Measurements from ENCODE around the gene VWA2. TPM values are rescaled to one million over a fixed set of nuclear protein-coding genes. Genes with fewer than 3 reads are reported as not detected.

VWA2 gene
- polyA plus RNA-seq, 1 donor (not counting 4 experiments of a cell fraction or from before 2014, with no cell fraction given), result 0.41 TPM

DNA sequence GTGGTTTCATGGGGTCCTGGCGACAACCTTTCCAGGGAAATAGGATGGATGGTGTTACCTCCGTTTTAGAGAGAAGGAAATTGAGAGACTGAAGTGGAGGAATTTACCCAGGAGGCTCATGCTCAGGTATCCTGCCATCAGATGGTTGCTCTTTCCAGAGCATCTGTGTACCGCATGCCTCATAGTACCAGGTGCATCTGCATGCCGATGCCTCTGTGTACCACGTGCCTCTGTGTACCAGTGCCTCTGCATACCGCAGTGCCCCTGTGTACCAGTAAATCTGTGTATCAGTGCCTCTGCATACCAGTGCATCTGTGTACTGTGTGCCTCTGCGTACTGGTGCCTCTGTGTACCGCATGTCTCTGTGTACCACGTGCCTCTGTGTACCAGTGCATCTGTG is 3.2 kb downstream of the VWA2 start:
- H3K9ac ChIP-seq (ENCODE audit: control insufficient read depth, extremely low read depth, insufficient read depth, low read length), result no peak overlapping the region
- H3K27ac ChIP-seq (ENCODE audit: control insufficient read depth, insufficient read depth, low read length), result no peak overlapping the region
- no peak overlapping the region for H3K4me3 ChIP-seq (ENCODE audit: control insufficient read depth in 2 of 3, extremely low read depth in 1 of 3, insufficient read depth in 2 of 3, low read depth in 1 of 3, low read length in 3 of 3)
- H3K4me2 ChIP-seq (ENCODE audit: control insufficient read depth, extremely low read depth, insufficient read depth, low read depth, low read length), result no peak overlapping the region
- FAIRE-seq, result peak; percentile 73
- peaks cover 42% of the 10 kb centered on the region for H3K4me1 ChIP-seq (ENCODE audit: control insufficient read depth, extremely low read depth, insufficient read depth, low read length)
- peaks cover 7% of the 10 kb centered on the region for H3K27me3 ChIP-seq (ENCODE audit: control insufficient read depth, extremely low read depth, insufficient read depth, low read length)
- H3K36me3 ChIP-seq (ENCODE audit: control insufficient read depth in 2 of 2, extremely low read depth in 1 of 2, insufficient read depth in 2 of 2, low read length in 2 of 2), result no peaks in the 10 kb centered on the region
- H3K79me2 ChIP-seq (ENCODE audit: control insufficient read depth, insufficient read depth, low read length), result no peaks in the 10 kb centered on the region
- TF ChIP-seq, protein P1, sequence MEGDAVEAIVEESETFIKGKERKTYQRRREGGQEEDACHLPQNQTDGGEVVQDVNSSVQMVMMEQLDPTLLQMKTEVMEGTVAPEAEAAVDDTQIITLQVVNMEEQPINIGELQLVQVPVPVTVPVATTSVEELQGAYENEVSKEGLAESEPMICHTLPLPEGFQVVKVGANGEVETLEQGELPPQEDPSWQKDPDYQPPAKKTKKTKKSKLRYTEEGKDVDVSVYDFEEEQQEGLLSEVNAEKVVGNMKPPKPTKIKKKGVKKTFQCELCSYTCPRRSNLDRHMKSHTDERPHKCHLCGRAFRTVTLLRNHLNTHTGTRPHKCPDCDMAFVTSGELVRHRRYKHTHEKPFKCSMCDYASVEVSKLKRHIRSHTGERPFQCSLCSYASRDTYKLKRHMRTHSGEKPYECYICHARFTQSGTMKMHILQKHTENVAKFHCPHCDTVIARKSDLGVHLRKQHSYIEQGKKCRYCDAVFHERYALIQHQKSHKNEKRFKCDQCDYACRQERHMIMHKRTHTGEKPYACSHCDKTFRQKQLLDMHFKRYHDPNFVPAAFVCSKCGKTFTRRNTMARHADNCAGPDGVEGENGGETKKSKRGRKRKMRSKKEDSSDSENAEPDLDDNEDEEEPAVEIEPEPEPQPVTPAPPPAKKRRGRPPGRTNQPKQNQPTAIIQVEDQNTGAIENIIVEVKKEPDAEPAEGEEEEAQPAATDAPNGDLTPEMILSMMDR (optimal IDR thresholded peaks at IDR 0.05 in 1 of 3, IDR thresholded peaks at IDR 0.05 in 1 of 3, conservative IDR thresholded peaks at IDR 0.05 in 1 of 3; ENCODE audit: extremely low read depth in 1 of 3, insufficient read depth in 2 of 3, low read length in 3 of 3), result no peak
- no peak for TF ChIP-seq EZH2 (IDR thresholded peaks at IDR 0.05; ENCODE audit: low read length)
- dilution Hi-C loops (cut with MboI; ENCODE audit: extremely low pct_ligation_motif_present, low sequenced_read_pairs), result no loop called here
- H4K20me1 ChIP-seq (ENCODE audit: control insufficient read depth, extremely low read depth, insufficient read depth, low read length), result no peaks in the 10 kb centered on the region
- H3K9me1 ChIP-seq (ENCODE audit: control insufficient read depth, extremely low read depth, insufficient read depth, low read length), result no peaks in the 10 kb centered on the region
- no peak for DNase-seq (ENCODE audit: low read depth, low spot score)
- no peaks in the 10 kb centered on the region for H3K9me3 ChIP-seq (ENCODE audit: control insufficient read depth, low read depth, low read length)
- H2AFZ ChIP-seq (ENCODE audit: control insufficient read depth, low read length), result no peak overlapping the region

DNA sequence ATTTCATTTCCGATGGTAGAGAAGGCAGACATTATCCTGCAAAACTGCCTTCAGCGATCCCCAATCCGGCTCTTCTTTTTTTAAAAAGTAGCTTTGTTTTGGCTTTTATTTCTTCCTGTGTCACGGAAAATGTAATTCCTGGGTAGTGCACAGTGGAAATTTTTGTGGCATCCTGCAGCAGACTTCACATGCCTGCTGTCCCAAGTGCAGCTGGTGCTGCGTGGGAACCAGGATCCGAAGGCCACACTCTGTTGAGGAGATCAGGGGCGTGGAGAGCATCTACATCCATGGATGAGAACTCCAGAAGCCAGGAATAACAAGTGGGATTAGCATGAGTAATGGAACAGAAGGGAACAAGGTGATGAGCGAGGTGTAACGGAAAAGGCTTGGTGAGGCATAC is 4.6 kb downstream of the VWA2 start:
- DNase-seq (ENCODE audit: low read depth, low spot score), result no peak
- peaks cover 7% of the 10 kb centered on the region for H3K27me3 ChIP-seq (ENCODE audit: control insufficient read depth, extremely low read depth, insufficient read depth, low read length)
- H3K9me3 ChIP-seq (ENCODE audit: control insufficient read depth, low read depth, low read length), result no peaks in the 10 kb centered on the region
- dilution Hi-C loops (cut with MboI; ENCODE audit: extremely low pct_ligation_motif_present, low sequenced_read_pairs), result no loop called here
- H2AFZ ChIP-seq (ENCODE audit: control insufficient read depth, low read length), result peak overlapping the region; percentile 51
- H3K9ac ChIP-seq (ENCODE audit: control insufficient read depth, extremely low read depth, insufficient read depth, low read length), result peak overlapping the region; percentile 2
- no peaks in the 10 kb centered on the region for H3K9me1 ChIP-seq (ENCODE audit: control insufficient read depth, extremely low read depth, insufficient read depth, low read length)
- no peak for FAIRE-seq
- no peak for TF ChIP-seq EZH2 (IDR thresholded peaks at IDR 0.05; ENCODE audit: low read length)
- TF ChIP-seq, protein P1 (optimal IDR thresholded peaks at IDR 0.05 in 1 of 3, IDR thresholded peaks at IDR 0.05 in 1 of 3, conservative IDR thresholded peaks at IDR 0.05 in 1 of 3; ENCODE audit: extremely low read depth in 1 of 3, insufficient read depth in 2 of 3, low read length in 3 of 3), result no peak
- peak overlapping the region; percentile 88 for H3K4me2 ChIP-seq (ENCODE audit: control insufficient read depth, extremely low read depth, insufficient read depth, low read depth, low read length)
- H3K36me3 ChIP-seq (ENCODE audit: control insufficient read depth in 2 of 2, extremely low read depth in 1 of 2, insufficient read depth in 2 of 2, low read length in 2 of 2), result no peaks in the 10 kb centered on the region
- H3K79me2 ChIP-seq (ENCODE audit: control insufficient read depth, insufficient read depth, low read length), result no peaks in the 10 kb centered on the region
- no peaks in the 10 kb centered on the region for H4K20me1 ChIP-seq (ENCODE audit: control insufficient read depth, extremely low read depth, insufficient read depth, low read length)
- peaks cover 46% of the 10 kb centered on the region for H3K4me1 ChIP-seq (ENCODE audit: control insufficient read depth, extremely low read depth, insufficient read depth, low read length)
- H3K27ac ChIP-seq (ENCODE audit: control insufficient read depth, insufficient read depth, low read length), result no peak overlapping the region
- no peak overlapping the region for H3K4me3 ChIP-seq (ENCODE audit: control insufficient read depth in 2 of 3, extremely low read depth in 1 of 3, insufficient read depth in 2 of 3, low read depth in 1 of 3, low read length in 3 of 3)

Data from keratinocyte (primary cell).